ENCODE measurements around the gene TSPAN14. TPM values are rescaled to one million over a fixed set of nuclear protein-coding genes. Genes with fewer than 3 reads are reported as not detected.

The TSPAN14 gene
- total and polyA plus RNA-seq, 5 donors from 2014 or later = 157 to 270 (median 190) TPM

- peak overlapping the region; percentile 67 to 90 (median 88) for H3K27ac Mint-ChIP-seq
- peak overlapping the region; percentile 3 to 30 (median 16) for H3K4me3 Mint-ChIP-seq
- Histone ChIP-seq H3K27me3 (ENCODE audit: control insufficient read depth, insufficient read depth, low read length) (no peaks in the 10 kb centered on the region), H3K4me1 (ENCODE audit: control insufficient read depth, insufficient read depth, low read length, poor library complexity, severe bottlenecking) (peaks cover 18% of the 10 kb centered on the region), H3K36me3 (ENCODE audit: control insufficient read depth, insufficient read depth, low read length) (no peaks in the 10 kb centered on the region), H3K27ac (ENCODE audit: insufficient read depth, low read length, poor library complexity, severe bottlenecking) (no peak overlapping the region), H3K9me3 (ENCODE audit: control insufficient read depth in 2 of 2, low read length in 2 of 2) (no peaks in the 10 kb centered on the region), H3K4me3 (ENCODE audit: low read depth, low read length) (no peak overlapping the region)
- no peaks in the 10 kb centered on the region for H3K27me3 Mint-ChIP-seq
- DNase-seq (peak; percentile 52 to 82 (median 81)), ATAC-seq (ENCODE audit: low read depth in 2 of 2) (peak; percentile 73 to 84)
- no peaks in the 10 kb centered on the region for H3K36me3 Mint-ChIP-seq
- peaks cover 24 to 50% (median 43%) of the 10 kb centered on the region in 4 donors for H3K4me1 Mint-ChIP-seq
- peaks cover 0 to 1% (median 0%) of the 10 kb centered on the region in 7 donors for H3K9me3 Mint-ChIP-seq
Observed at GRCh38 chr10:80444646-80445319, 9.3 kb upstream of the TSPAN14 start.

DNA sequence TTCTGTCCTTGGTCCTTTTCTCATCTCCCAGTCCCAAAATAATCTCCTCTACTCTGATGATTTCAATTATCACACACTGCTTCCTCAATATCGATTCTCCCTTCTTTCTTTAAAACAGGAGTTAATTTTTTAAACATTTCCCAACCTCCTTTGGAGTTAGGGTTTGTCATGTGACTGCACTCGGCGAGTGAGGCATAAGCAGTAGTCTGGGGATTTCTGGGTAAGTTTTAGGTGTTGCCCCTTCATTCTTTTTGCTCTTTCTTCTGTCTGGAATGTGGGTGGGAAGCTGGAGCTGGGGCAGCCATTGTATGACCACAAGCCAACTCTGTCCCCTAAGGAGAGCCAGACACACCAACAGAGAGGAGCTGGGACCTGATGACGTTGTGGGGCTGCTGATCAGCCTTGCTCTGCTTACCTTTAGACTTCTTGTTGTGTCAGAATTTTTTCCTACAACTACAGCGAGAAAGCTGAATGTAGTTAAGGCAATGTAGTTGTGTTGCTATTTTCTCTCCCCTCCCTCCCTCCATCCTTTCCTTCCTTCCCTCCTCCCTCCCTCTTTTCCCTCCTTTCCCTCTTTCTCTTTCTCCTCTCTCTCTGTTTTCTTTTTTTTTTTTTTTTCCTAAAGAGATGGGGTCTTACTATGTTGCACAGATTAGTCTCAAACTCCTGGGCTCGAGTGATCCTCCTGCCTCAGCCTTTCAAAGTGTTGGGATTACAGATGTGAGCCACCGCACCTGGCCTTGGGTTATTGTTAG is 6.5 kb upstream of the TSPAN14 start:
- H3K36me3 Mint-ChIP-seq = no peaks in the 10 kb centered on the region
- peaks cover 24 to 50% (median 43%) of the 10 kb centered on the region in 4 donors for H3K4me1 Mint-ChIP-seq
- no peak for DNase-seq

DNA sequence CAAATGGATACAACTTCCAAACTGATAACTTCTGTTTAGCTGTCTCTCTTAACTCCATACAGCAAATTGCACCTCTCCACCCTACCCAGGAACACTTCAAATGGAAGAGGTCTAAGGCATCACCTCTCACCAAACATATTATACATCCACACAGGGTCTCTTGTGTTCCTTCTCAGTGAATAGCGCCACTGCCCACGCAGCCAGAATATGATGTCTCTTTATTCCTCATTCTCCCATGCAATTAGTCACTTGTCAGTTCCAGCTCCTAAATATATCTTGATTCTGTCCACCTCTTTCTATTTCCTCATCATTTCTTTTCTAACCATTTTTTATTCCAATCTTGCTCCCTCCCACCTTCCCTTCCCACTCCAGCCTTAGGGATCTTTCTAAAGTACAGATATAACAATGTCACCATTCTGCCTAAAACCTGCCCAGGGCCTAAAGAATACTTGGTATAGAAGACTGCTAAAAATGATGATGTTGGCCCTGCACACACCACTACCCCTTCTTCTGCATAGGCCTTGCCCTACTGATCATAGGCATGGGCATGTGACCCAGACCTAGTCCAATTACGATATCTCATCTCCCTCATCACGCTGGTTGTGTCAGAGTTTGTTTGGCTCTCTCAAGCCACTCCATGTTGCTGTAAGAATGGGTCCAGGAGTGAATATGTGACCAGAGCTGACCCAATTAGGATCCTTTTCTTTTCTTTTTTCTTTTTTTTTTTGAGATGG is 5.7 kb upstream of the TSPAN14 start:
- Mint-ChIP-seq H3K4me3 (peak overlapping the region in 2 of 4 donors; percentile 13 to 39), H3K9me3 (peaks cover 0 to 1% (median 0%) of the 10 kb centered on the region in 7 donors), H3K27ac (peak overlapping the region; percentile 67 to 91 (median 90)), H3K27me3 (no peaks in the 10 kb centered on the region), H3K36me3 (no peaks in the 10 kb centered on the region), H3K4me1 (peaks cover 24 to 53% (median 43%) of the 10 kb centered on the region in 4 donors)
- DNase-seq = no peak
- no peaks in the 10 kb centered on the region for H3K36me3 ChIP-seq (ENCODE audit: control insufficient read depth, insufficient read depth, low read length)
- H3K27ac ChIP-seq (ENCODE audit: insufficient read depth, low read length, poor library complexity, severe bottlenecking) = no peak overlapping the region
- ATAC-seq (ENCODE audit: low read depth in 2 of 2) = no peak
- H3K4me1 ChIP-seq (ENCODE audit: control insufficient read depth, insufficient read depth, low read length, poor library complexity, severe bottlenecking) = peaks cover 18% of the 10 kb centered on the region
- H3K4me3 ChIP-seq (ENCODE audit: low read depth, low read length) = no peak overlapping the region
- no peaks in the 10 kb centered on the region for H3K9me3 ChIP-seq (ENCODE audit: control insufficient read depth in 2 of 2, low read length in 2 of 2)
- no peaks in the 10 kb centered on the region for H3K27me3 ChIP-seq (ENCODE audit: control insufficient read depth, insufficient read depth, low read length)

More for the DNA sequence above, 6.5 kb upstream of the TSPAN14 start:
- H3K27ac Mint-ChIP-seq = peak overlapping the region in 2 of 3 donors; percentile 59 to 90
- H3K27me3 Mint-ChIP-seq = no peaks in the 10 kb centered on the region
- H3K36me3 ChIP-seq (ENCODE audit: control insufficient read depth, insufficient read depth, low read length) = no peaks in the 10 kb centered on the region
- H3K9me3 ChIP-seq (ENCODE audit: control insufficient read depth in 2 of 2, low read length in 2 of 2) = no peaks in the 10 kb centered on the region
- peak overlapping the region in 2 of 4 donors; percentile 26 to 37 for H3K4me3 Mint-ChIP-seq
- H3K4me1 ChIP-seq (ENCODE audit: control insufficient read depth, insufficient read depth, low read length, poor library complexity, severe bottlenecking) = peaks cover 18% of the 10 kb centered on the region
- no peak for ATAC-seq (ENCODE audit: low read depth in 2 of 2)
- H3K27ac ChIP-seq (ENCODE audit: insufficient read depth, low read length, poor library complexity, severe bottlenecking) = no peak overlapping the region
- no peaks in the 10 kb centered on the region for H3K27me3 ChIP-seq (ENCODE audit: control insufficient read depth, insufficient read depth, low read length)
- H3K4me3 ChIP-seq (ENCODE audit: low read depth, low read length) = no peak overlapping the region
- H3K9me3 Mint-ChIP-seq = peaks cover 0 to 1% (median 0%) of the 10 kb centered on the region in 7 donors

DNA sequence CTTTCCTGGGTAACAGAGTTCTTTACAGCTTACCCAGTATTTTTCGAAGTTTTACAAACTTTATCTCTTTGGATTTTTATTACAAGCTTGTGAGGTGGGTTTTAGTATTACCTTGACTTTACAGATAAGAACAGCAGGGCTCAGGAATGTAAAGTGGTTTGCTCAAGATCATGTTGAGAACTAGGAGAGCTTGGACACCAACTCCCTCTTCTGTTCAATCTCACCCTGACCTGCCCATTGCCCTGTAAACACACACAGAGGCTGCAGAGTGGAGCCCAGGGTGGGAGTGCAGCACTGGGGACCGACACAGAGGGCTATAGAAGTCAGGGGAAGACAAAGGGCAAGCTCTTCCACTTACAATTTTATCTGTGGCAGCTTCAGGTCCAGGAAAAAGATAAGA is 4.6 kb upstream of the TSPAN14 start:
- Mint-ChIP-seq H3K36me3 (no peaks in the 10 kb centered on the region), H3K4me3 (peak overlapping the region in 1 of 4 donors; percentile 71), H3K4me1 (peaks cover 21 to 45% (median 34%) of the 10 kb centered on the region in 4 donors), H3K27ac (peak overlapping the region in 2 of 3 donors; percentile 4 to 90), H3K27me3 (no peaks in the 10 kb centered on the region), H3K9me3 (peaks cover 0 to 1% (median 0%) of the 10 kb centered on the region in 7 donors)
- Histone ChIP-seq H3K4me3 (ENCODE audit: low read depth, low read length) (no peak overlapping the region), H3K9me3 (ENCODE audit: control insufficient read depth in 2 of 2, low read length in 2 of 2) (no peaks in the 10 kb centered on the region), H3K36me3 (ENCODE audit: control insufficient read depth, insufficient read depth, low read length) (no peaks in the 10 kb centered on the region), H3K27me3 (ENCODE audit: control insufficient read depth, insufficient read depth, low read length) (no peaks in the 10 kb centered on the region), H3K4me1 (ENCODE audit: control insufficient read depth, insufficient read depth, low read length, poor library complexity, severe bottlenecking) (peaks cover 11% of the 10 kb centered on the region), H3K27ac (ENCODE audit: insufficient read depth, low read length, poor library complexity, severe bottlenecking) (no peak overlapping the region)
- DNase-seq = no peak
- ATAC-seq (ENCODE audit: low read depth in 2 of 2) = no peak

DNA sequence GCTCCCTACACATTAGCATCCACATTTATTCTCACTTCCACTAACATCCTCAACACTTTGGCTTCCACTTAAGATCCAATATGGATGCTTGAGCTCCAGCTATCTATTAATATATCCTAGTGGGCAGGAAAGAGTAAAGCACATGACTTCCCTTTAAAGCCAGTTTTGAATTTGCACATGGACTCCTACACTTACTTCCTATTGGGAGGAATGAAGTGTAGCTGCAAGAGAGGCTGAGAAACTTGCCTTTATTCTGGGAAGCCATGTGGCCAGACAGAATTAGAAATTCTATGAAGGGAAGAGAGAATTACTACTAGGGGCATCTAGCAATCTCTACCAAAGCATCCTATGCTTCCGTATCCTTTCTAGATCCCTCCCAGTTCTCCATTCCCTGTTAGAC is 3.0 kb upstream of the TSPAN14 start:
- ATAC-seq (ENCODE audit: low read depth in 2 of 2) = no peak
- no peak for DNase-seq
- Histone ChIP-seq H3K4me1 (ENCODE audit: control insufficient read depth, insufficient read depth, low read length, poor library complexity, severe bottlenecking) (peaks cover 12% of the 10 kb centered on the region), H3K4me3 (ENCODE audit: low read depth, low read length) (no peak overlapping the region), H3K27me3 (ENCODE audit: control insufficient read depth, insufficient read depth, low read length) (no peaks in the 10 kb centered on the region), H3K36me3 (ENCODE audit: control insufficient read depth, insufficient read depth, low read length) (no peaks in the 10 kb centered on the region), H3K9me3 (ENCODE audit: control insufficient read depth in 2 of 2, low read length in 2 of 2) (no peaks in the 10 kb centered on the region), H3K27ac (ENCODE audit: insufficient read depth, low read length, poor library complexity, severe bottlenecking) (no peak overlapping the region)
- H3K9me3 Mint-ChIP-seq = no peaks in the 10 kb centered on the region
- H3K36me3 Mint-ChIP-seq = no peaks in the 10 kb centered on the region
- peaks cover 17 to 33% (median 26%) of the 10 kb centered on the region in 4 donors for H3K4me1 Mint-ChIP-seq
- H3K27me3 Mint-ChIP-seq = no peaks in the 10 kb centered on the region
- H3K27ac Mint-ChIP-seq = no peak overlapping the region
- no peak overlapping the region for H3K4me3 Mint-ChIP-seq

DNA sequence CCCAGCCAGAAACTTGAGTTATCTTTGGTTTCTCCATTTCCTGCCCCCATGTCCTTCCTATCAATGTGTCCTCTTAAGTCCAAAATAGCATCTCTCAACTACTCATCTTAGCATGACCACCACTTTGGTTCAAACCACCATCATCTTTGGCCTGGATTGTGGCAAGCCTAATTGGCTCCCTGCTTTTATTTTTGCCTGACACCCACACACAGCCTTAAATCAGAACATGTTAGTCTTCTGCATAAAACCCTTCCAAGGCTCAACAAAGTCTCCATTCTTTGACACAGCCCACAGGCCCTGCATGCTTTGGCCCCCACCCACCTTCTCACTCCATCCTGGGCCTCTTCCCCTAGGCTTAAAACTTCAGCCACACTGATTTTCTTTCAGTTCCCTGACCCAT is 2.0 kb upstream of the TSPAN14 start:
- Mint-ChIP-seq H3K4me1 (peaks cover 12 to 33% (median 19%) of the 10 kb centered on the region in 4 donors), H3K27me3 (no peaks in the 10 kb centered on the region), H3K9me3 (no peaks in the 10 kb centered on the region), H3K27ac (no peak overlapping the region), H3K4me3 (no peak overlapping the region), H3K36me3 (no peaks in the 10 kb centered on the region)
- DNase-seq (no peak), ATAC-seq (ENCODE audit: low read depth in 2 of 2) (no peak)
- H3K36me3 ChIP-seq (ENCODE audit: control insufficient read depth, insufficient read depth, low read length) = no peaks in the 10 kb centered on the region
- H3K27me3 ChIP-seq (ENCODE audit: control insufficient read depth, insufficient read depth, low read length) = no peaks in the 10 kb centered on the region
- no peaks in the 10 kb centered on the region for H3K9me3 ChIP-seq (ENCODE audit: control insufficient read depth in 2 of 2, low read length in 2 of 2)
- peak overlapping the region; percentile 5 for H3K27ac ChIP-seq (ENCODE audit: insufficient read depth, low read length, poor library complexity, severe bottlenecking)
- peaks cover 18% of the 10 kb centered on the region for H3K4me1 ChIP-seq (ENCODE audit: control insufficient read depth, insufficient read depth, low read length, poor library complexity, severe bottlenecking)
- no peak overlapping the region for H3K4me3 ChIP-seq (ENCODE audit: low read depth, low read length)

- peaks cover 23% of the 10 kb centered on the region for H3K4me1 ChIP-seq (ENCODE audit: control insufficient read depth, insufficient read depth, low read length, poor library complexity, severe bottlenecking)
- H3K27ac Mint-ChIP-seq = no peak overlapping the region
- H3K4me1 Mint-ChIP-seq = peaks cover 8 to 34% (median 17%) of the 10 kb centered on the region in 4 donors
- H3K4me3 Mint-ChIP-seq = no peak overlapping the region
- H3K36me3 ChIP-seq (ENCODE audit: control insufficient read depth, insufficient read depth, low read length) = peaks cover 2% of the 10 kb centered on the region
- no peak overlapping the region for H3K4me3 ChIP-seq (ENCODE audit: low read depth, low read length)
- no peak for DNase-seq
- H3K27me3 Mint-ChIP-seq = no peaks in the 10 kb centered on the region
- H3K36me3 Mint-ChIP-seq = peaks cover 3% of the 10 kb centered on the region
- peak overlapping the region; percentile 5 for H3K27ac ChIP-seq (ENCODE audit: insufficient read depth, low read length, poor library complexity, severe bottlenecking)
- H3K9me3 ChIP-seq (ENCODE audit: control insufficient read depth in 2 of 2, low read length in 2 of 2) = no peaks in the 10 kb centered on the region
- H3K27me3 ChIP-seq (ENCODE audit: control insufficient read depth, insufficient read depth, low read length) = no peaks in the 10 kb centered on the region
- ATAC-seq (ENCODE audit: low read depth in 2 of 2) = no peak
- no peaks in the 10 kb centered on the region for H3K9me3 Mint-ChIP-seq
Observed at GRCh38 chr10:80452640-80453039, 1.5 kb upstream of the TSPAN14 start.
